Sigmoid colon (tissue), 7 donors: ENCODE results near the gene BRPF1. TPM values are rescaled to one million over a fixed set of nuclear protein-coding genes. Genes with fewer than 3 reads are reported as not detected.

Experiments used
- DNase-seq: peaks from one replicate; pipeline ENCODE4 v3.0.0-alpha.2; 2019
- H3K27ac ChIP-seq, 4 donors: fragments of 200-600 bp; sonication (generic); one replicate each; pipeline ENCODE4 v1.5.1; 2016 to 2019; ENCODE audit warnings: mild to moderate bottlenecking in 1 of 4
- H3K27me3 ChIP-seq, 3 donors: fragments of 200-600 bp; sonication (generic); one replicate each; pipeline ENCODE4 v1.5.1; 2019; ENCODE audit warnings: mild to moderate bottlenecking in 1 of 3
- H3K36me3 ChIP-seq, 4 donors: fragments of 200-600 bp; sonication (generic); one replicate each; pipeline ENCODE4 v1.5.1; 2016 to 2019
- H3K4me1 ChIP-seq, 4 donors: fragments of 200-600 bp; sonication (generic); one replicate each; pipeline ENCODE4 v1.5.1; 2017 to 2019
- H3K4me3 ChIP-seq, 4 donors: fragments of 200-600 bp; sonication (generic); one replicate each; pipeline ENCODE4 v1.5.1; 2017 to 2019; ENCODE audit warnings: mild to moderate bottlenecking in 2 of 4, moderate library complexity in 1 of 4
- H3K9me3 ChIP-seq, 4 donors: fragments of 200-600 bp in 3 of 4; sonication (generic) in 3 of 4; one replicate each; pipeline versions ENCODE4 v1.5.1 to v1.6.1; 2013 to 2019
- EP300 ChIP-seq, 4 donors: sonication (generic); formaldehyde crosslinking; IDR thresholded peaks; one replicate each; pipeline ENCODE4 v1.6.1; 2017; ENCODE audit warnings: antibody characterized with exemption in 4 of 4
- POLR2A ChIP-seq, 2 donors: fragments of 450-650 bp; IDR thresholded peaks; one replicate each; pipeline ENCODE4 v1.6.1; 2016; ENCODE audit warnings: antibody characterized with exemption in 2 of 2, mild to moderate bottlenecking in 2 of 2, moderate library complexity in 2 of 2
- POLR2AphosphoS5 ChIP-seq, 4 donors: sonication (generic); formaldehyde crosslinking; IDR thresholded peaks; one replicate each; pipeline ENCODE4 v1.6.1; 2017; ENCODE audit warnings: antibody characterized with exemption in 4 of 4
- WGBS, 2 donors: extraction: QIAGEN DNeasy Blood & Tissue Kit; methylation state at CpG; one replicate each; pipeline ENCODE4 v1.1.7; 2013; 5-methylcytosine and 5-hydroxymethylcytosine counted together
- intact Hi-C: fragments of 100-400 bp; cut with DNase I; formaldehyde crosslinking; loops from one replicate; pipeline ENCODE4 v1.15.1; 2023
- polyA plus RNA-seq, 3 donors: library from polyadenylated mRNA; stranded (reverse); fragments of 200-250 nt; gene quantifications; one replicate each; pipeline ENCODE4 v1.2.3, GENCODE V29; 2013
- total RNA-seq, 4 donors: library from RNA; depleted of rRNA; stranded (reverse); fragments of >200 nt; gene quantifications; one replicate each; pipeline ENCODE4 v1.1.0, GENCODE V29; 2016
- TF ChIP-seq, protein P1 (sequence below), 4 experiments: fragments of 450-650 bp in 3 of 4; fragments of 200-600 bp in 1 of 4; IDR thresholded peaks; one replicate each; pipeline ENCODE4 v1.5.1; 2016 to 2019; ENCODE audit warnings: antibody characterized with exemption in 4 of 4, mild to moderate bottlenecking in 3 of 4, moderate library complexity in 2 of 4
- donor health status: healthy with polysubstance abuse.
- donor health status: Bipolar disorder and iron deficiency.
- donor health status: healthy.

BRPF1 gene
- total and polyA plus RNA-seq, 7 donors, result 3.5 to 18.6 (median 12.6) TPM

DNA sequence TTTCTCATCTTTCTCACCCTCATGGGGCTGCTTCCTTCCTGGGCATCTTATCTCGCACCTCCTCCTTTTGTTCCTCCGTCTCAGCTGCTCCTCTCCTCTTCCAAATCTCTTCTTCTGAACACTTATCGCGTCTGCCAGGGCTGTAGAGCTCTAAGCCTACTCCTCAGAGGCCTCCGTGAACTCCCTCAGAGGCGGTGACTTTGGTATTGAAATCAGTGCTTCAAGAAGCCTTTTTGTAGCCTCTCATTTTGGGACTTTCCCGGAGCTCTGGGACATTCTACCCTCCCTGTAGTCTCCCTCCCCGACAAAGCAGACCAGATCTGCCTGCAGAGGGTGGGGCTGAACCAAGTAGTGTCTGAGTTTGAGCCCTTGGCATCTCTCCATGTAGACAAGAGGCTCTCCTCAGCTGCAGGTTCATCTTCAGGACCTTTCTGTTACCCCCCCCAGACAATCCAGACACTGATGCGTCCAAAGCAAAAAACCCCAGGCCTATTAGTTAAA, 45.4 kb upstream of the BRPF1 start:
- H3K9me3 ChIP-seq, result no peaks in the 10 kb centered on the region
- TF ChIP-seq POLR2AphosphoS5 (IDR thresholded peaks at IDR 0.05) (no peak), POLR2A (IDR thresholded peaks at IDR 0.05) (no peak), EP300 (IDR thresholded peaks at IDR 0.05) (no peak)
- TF ChIP-seq, protein P1, sequence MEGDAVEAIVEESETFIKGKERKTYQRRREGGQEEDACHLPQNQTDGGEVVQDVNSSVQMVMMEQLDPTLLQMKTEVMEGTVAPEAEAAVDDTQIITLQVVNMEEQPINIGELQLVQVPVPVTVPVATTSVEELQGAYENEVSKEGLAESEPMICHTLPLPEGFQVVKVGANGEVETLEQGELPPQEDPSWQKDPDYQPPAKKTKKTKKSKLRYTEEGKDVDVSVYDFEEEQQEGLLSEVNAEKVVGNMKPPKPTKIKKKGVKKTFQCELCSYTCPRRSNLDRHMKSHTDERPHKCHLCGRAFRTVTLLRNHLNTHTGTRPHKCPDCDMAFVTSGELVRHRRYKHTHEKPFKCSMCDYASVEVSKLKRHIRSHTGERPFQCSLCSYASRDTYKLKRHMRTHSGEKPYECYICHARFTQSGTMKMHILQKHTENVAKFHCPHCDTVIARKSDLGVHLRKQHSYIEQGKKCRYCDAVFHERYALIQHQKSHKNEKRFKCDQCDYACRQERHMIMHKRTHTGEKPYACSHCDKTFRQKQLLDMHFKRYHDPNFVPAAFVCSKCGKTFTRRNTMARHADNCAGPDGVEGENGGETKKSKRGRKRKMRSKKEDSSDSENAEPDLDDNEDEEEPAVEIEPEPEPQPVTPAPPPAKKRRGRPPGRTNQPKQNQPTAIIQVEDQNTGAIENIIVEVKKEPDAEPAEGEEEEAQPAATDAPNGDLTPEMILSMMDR (IDR thresholded peaks at IDR 0.05), result no peak
- H3K27me3 ChIP-seq, result no peaks in the 10 kb centered on the region
- intact Hi-C loops, result no loop called here
- WGBS, 2 donors, result 90 to 92% methylated on average over 9 of the region's 9 CpGs
- peaks cover 68 to 100% (median 89%) of the 10 kb centered on the region in 4 donors for H3K36me3 ChIP-seq
- no peaks in the 10 kb centered on the region for H3K4me1 ChIP-seq
- DNase-seq, result no peak
- H3K4me3 ChIP-seq, result no peak overlapping the region
- H3K27ac ChIP-seq, result no peak overlapping the region

DNA sequence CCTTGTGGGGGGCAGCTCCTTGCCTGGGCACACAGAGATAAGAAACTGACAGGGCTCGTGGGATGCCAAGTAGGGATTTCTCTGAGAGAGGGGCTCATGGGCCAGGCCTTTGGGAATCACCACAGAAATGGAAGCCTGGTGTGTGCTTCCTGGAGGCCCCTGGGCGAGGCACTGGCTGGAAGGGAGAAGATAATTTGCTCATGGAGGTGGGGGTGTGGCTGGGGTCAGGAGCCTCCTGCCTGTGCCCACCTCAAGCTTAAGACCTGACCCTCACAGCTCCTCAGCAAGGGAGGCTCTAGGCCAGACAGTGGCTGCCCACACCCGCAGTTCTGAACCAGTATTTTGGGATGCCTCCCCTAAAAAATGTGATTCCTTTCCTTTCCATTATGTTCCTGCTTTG, 44.8 kb upstream of the BRPF1 start:
- DNase-seq, result no peak
- Histone ChIP-seq H3K27me3 (no peaks in the 10 kb centered on the region), H3K27ac (no peak overlapping the region), H3K4me1 (no peaks in the 10 kb centered on the region), H3K36me3 (peaks cover 71 to 100% (median 89%) of the 10 kb centered on the region in 4 donors), H3K9me3 (no peaks in the 10 kb centered on the region), H3K4me3 (no peak overlapping the region)
- TF ChIP-seq, protein P1 (IDR thresholded peaks at IDR 0.05), result no peak
- TF ChIP-seq EP300 (IDR thresholded peaks at IDR 0.05) (no peak), POLR2A (IDR thresholded peaks at IDR 0.05) (no peak), POLR2AphosphoS5 (IDR thresholded peaks at IDR 0.05) (no peak)
- intact Hi-C loops, result no loop called here
- WGBS, 2 donors, result 95% methylated on average over 3 of the region's 3 CpGs

- intact Hi-C loops, result no loop called here
- H3K9me3 ChIP-seq, result no peaks in the 10 kb centered on the region
- WGBS, 2 donors, result 92 to 96% methylated on average over 7 of the region's 7 CpGs
- no peak overlapping the region for H3K4me3 ChIP-seq
- H3K27me3 ChIP-seq, result no peaks in the 10 kb centered on the region
- DNase-seq, result no peak
- TF ChIP-seq EP300 (IDR thresholded peaks at IDR 0.05), result no peak
- no peak for TF ChIP-seq POLR2AphosphoS5 (IDR thresholded peaks at IDR 0.05)
- H3K27ac ChIP-seq, result no peak overlapping the region
- H3K4me1 ChIP-seq, result no peaks in the 10 kb centered on the region
- peaks cover 71 to 100% (median 91%) of the 10 kb centered on the region in 4 donors for H3K36me3 ChIP-seq
These were observed 44.0 kb upstream of the BRPF1 start for GRCh38 chr3:9687514-9687913.

DNA sequence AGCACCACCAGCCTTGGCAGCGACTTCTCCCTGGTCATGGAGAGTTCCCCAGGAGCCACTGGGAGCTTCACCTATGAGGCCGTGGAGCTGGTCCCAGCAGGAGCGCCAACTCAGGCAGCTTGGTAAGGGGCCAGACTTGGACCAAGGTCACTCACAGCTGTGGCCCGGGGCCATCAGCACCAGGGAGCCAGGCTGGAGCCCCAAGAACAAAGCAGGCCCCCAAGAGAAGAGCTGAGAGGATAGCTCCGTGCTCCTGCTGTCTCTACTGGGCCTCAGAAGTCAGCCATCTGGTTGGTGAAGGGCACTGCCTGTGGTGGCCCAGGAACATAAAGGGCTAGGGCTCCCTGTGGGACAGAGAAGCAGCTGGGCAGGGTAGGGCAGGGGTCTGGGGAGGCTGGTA, 42.6 kb upstream of the BRPF1 start:
- DNase-seq, result no peak
- TF ChIP-seq POLR2A (IDR thresholded peaks at IDR 0.05) (no peak), POLR2AphosphoS5 (IDR thresholded peaks at IDR 0.05) (no peak), EP300 (IDR thresholded peaks at IDR 0.05) (no peak)
- TF ChIP-seq, protein P1 (IDR thresholded peaks at IDR 0.05), result no peak
- Histone ChIP-seq H3K9me3 (no peaks in the 10 kb centered on the region), H3K4me3 (no peak overlapping the region), H3K27me3 (no peaks in the 10 kb centered on the region), H3K36me3 (peaks cover 68 to 100% (median 82%) of the 10 kb centered on the region in 4 donors), H3K27ac (no peak overlapping the region), H3K4me1 (no peaks in the 10 kb centered on the region)
- WGBS, 2 donors, result 97% methylated on average over 5 of the region's 5 CpGs
- intact Hi-C loops, result no loop called here

GRCh38 chr3:9689757-9690156, 41.8 kb upstream of the BRPF1 start:
- Histone ChIP-seq H3K4me3 (no peak overlapping the region), H3K27ac (no peak overlapping the region), H3K27me3 (no peaks in the 10 kb centered on the region), H3K36me3 (peaks cover 63 to 100% (median 76%) of the 10 kb centered on the region in 4 donors), H3K4me1 (no peaks in the 10 kb centered on the region), H3K9me3 (no peaks in the 10 kb centered on the region)
- no peak for DNase-seq
- 98 to 99% methylated on average over 4 of the region's 4 CpGs for WGBS, 2 donors
- TF ChIP-seq POLR2AphosphoS5 (IDR thresholded peaks at IDR 0.05), result no peak
- TF ChIP-seq POLR2A (IDR thresholded peaks at IDR 0.05), result no peak
- TF ChIP-seq, protein P1 (IDR thresholded peaks at IDR 0.05), result no peak
- TF ChIP-seq EP300 (IDR thresholded peaks at IDR 0.05), result no peak
- intact Hi-C loops, result no loop called here
